NCI-H2081 treated with DMSO at 0.1 percent for 48 hours (cell line): ENCODE measurements around the gene TAF8.
"Not testable (repeated sequence)": the region's sequence is repeated elsewhere in the genome, so short reads cannot be mapped to it uniquely, and the experiment has no call there.

ENCODE experiments used
- DNase-seq: peaks from one replicate; lab custom pipeline; 2025; lab: John Stamatoyannopoulos, UW

The TAF8 gene

GRCh38 chr6:42028234-42029061, 21.9 kb upstream of the TAF8 start:
- no peak for DNase-seq

GRCh38 chr6:42029062-42029685, 21.1 kb upstream of the TAF8 start:
- DNase-seq = no peak

- DNase-seq = no peak
These were observed 20.4 kb upstream of the TAF8 start for GRCh38 chr6:42029881-42030280.

GRCh38 chr6:42030585-42031506, 19.5 kb upstream of the TAF8 start:
- DNase-seq = no peak

- no peak for DNase-seq
These were observed 18.0 kb upstream of the TAF8 start for GRCh38 chr6:42032366-42032765.

GRCh38 chr6:42037669-42038068, 12.7 kb upstream of the TAF8 start:
- DNase-seq = not testable (repeated sequence)

GRCh38 chr6:42038163-42038562, 12.2 kb upstream of the TAF8 start:
- no peak for DNase-seq

GRCh38 chr6:42038811-42039408, 11.4 kb upstream of the TAF8 start:
- no peak for DNase-seq

- DNase-seq = no peak
These were observed 9.4 kb upstream of the TAF8 start for GRCh38 chr6:42040856-42041480.

- DNase-seq = no peak
These were observed 8.8 kb upstream of the TAF8 start for GRCh38 chr6:42041481-42042053.

GRCh38 chr6:42042108-42042507, 8.2 kb upstream of the TAF8 start:
- DNase-seq = no peak

- no peak for DNase-seq
These were observed 6.4 kb upstream of the TAF8 start for GRCh38 chr6:42043787-42044475.

- no peak for DNase-seq
These were observed 4.5 kb upstream of the TAF8 start for GRCh38 chr6:42045538-42046460.

GRCh38 chr6:42046464-42047212, 3.7 kb upstream of the TAF8 start:
- DNase-seq = no peak

- DNase-seq = no peak
These were observed 3.1 kb upstream of the TAF8 start for GRCh38 chr6:42047213-42047590.

GRCh38 chr6:42047790-42048405, 2.4 kb upstream of the TAF8 start:
- no peak for DNase-seq

- DNase-seq = no peak
These were observed 1.1 kb upstream of the TAF8 start for GRCh38 chr6:42049116-42049809.

GRCh38 chr6:42049948-42050296, 402 bp upstream of the TAF8 start:
- no peak for DNase-seq
